SK-N-MC (cell line): ENCODE data around the gene ZDHHC14.

Experiments used
- EZH2 ChIP-seq: fragments of 200-600 bp; sonication (generic); IDR thresholded peaks from one replicate; pipeline ENCODE4 v1.6.1; 2017; ENCODE audit warnings: antibody characterized with exemption
- POLR2AphosphoS5 ChIP-seq: IDR thresholded peaks from 2 replicates; pipeline ENCODE4 v1.6.1; 2012; ENCODE audit warnings: mild to moderate bottlenecking, low read depth, low read length, borderline replicate concordance

DNA sequence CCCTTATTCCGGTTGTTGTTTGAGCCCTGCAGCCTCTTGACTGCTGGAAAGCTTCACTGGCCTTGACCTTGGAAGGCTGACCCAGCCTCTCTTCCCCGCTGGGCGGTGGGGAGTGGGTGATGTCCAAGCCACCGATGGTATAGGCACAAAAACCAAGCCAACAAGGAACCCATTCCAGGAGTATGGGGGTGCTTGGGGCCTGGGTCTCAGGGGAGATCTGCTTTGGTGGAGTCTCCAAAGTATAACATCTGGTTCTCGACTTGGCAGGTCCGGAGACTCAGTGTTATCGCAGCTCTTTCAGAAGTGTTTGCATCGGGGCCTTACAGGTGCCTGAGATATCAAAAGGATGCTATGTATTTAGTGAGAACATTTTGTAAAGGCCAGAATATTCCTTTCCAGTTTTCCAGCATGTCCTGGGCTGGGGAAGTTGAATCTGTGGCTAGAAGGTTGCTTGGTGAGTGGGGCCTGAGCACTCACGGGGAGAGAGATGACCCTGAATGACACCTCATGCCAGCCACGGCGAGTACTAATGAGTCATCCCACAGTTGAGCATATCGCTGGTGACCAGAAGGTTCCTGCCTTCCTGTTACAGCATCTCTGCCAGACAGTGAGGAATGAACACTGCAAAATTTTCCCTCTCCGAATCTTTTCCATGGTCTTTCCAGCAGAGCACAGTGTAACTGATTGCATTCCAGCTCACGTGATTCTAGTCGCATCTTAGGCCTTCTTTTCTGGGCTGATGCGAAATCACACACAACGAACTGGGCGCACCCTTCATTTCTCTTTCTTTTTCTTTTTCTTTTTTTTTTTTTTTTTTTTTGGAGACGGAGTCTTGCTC lies 133.9 kb downstream of the ZDHHC14 start:
- no peak for TF ChIP-seq POLR2AphosphoS5
- TF ChIP-seq EZH2: no peak
